GM21515 (cell line): ENCODE measurements around the gene GRID2.

ENCODE experiments used
- ATAC-seq: cut with Tn5 transposase; IDR thresholded peaks from one replicate; pipeline ENCODE4 v1.9.1; 2021; ENCODE audit not compliant: unreplicated experiment

GRID2 gene

GRCh38 chr4:93053140-93053539, 749.4 kb downstream of the GRID2 start:
- ATAC-seq, result no peak

DNA sequence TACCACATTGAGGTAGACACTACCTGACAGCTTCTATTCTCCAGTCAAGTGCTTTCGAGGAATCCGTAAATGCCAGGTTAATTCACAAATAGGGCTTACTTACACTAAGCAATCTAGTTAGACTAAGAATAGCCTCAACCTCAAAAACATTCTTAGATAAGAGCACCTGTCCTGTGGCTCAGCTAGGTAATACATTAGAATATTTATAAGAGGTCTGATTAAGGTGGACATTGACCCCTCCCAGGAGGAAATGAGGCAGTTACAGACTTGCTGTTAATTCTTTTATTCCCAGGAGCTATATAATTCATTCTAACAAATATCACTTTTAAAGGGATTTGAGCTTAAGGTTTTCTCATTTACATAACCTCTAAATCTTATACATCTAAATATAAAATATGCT, 758.1 kb downstream of the GRID2 start:
- no peak for ATAC-seq

DNA sequence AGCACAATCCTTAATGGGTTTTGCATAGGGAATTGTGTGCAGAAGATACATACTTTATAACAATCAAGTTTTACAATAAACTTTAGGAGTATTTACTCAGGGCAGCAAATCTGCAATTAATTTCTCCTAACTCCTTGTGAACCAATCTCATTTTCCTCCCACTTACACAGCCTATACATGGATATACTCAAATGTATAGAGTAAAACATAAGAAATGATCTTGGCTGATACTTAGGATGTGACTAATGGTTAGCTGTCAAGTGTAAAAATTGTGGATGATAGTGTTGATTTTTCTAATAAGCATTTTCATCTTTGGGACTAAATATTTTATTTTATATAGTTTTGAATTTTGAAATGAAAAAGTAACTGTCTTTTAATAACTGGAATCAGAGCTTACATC, 759.6 kb downstream of the GRID2 start:
- ATAC-seq, result no peak

- ATAC-seq, result no peak
Measured at GRCh38 chr4:93065790-93066189, 762.0 kb downstream of the GRID2 start.

- no peak for ATAC-seq
Measured at GRCh38 chr4:93066749-93067148, 763.0 kb downstream of the GRID2 start.

DNA sequence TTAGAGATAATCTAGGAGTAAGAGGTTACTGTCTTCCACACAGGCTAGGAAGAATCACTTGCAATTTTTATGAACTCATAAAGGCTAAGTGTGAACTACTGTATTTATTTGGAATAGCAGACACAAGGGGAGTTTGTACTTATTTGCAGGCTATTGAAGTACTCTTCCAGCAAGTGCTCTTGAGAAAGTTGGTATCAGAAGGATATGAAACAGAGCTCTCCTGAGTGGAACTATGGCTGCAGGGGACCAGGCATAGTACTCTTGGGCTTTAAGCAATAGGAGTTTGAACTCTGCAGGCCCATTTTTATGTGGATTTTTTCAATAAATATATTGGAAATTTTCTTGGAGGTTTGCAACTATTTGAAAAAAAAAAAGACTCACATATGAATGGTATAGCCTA, 768.5 kb downstream of the GRID2 start:
- ATAC-seq, result no peak

DNA sequence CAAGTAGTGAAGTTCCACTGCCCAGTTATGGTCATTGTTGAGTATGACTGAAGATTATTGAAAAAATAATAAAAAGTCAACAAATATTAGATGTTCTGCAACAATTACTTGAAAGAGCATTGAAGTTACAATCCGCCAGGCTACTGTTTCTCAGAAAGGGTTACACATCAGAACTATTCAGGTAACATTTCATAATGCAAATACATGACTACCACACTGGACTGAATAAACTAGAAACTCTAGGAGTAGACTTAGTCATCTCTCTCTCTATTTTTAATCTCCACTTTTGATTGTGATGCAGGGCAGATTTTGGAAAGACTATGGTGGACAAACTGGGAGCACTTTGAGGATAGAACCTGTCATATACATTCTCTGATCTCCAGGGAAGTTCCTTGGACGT, 776.5 kb downstream of the GRID2 start:
- ATAC-seq, result no peak

GRCh38 chr4:93084599-93085305, 781.0 kb downstream of the GRID2 start:
- ATAC-seq, result no peak

- no peak for ATAC-seq
Measured at GRCh38 chr4:93086356-93086755, 782.6 kb downstream of the GRID2 start.

- no peak for ATAC-seq
Measured at GRCh38 chr4:93092765-93093164, 789.0 kb downstream of the GRID2 start.

DNA sequence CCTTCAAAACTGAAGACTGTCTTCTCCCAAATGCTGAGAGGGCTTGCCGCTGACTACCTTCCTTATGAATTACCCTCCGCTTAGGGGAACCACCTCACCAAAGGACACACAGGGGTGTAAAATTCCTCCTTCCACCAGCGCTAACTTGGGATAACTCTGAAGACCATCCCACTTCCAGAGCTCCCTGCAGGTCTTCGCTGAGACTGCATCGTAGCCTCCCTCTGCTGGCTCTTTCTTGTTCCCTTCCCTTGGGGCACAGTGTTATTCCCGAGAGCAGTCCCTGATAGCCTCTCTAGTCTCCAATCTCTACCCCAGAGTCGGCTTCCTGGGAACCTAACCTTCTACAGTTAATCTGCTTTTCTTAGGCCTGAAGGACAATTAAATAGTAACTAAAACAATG, 799.3 kb downstream of the GRID2 start:
- no peak for ATAC-seq

- ATAC-seq, result no peak
Measured at GRCh38 chr4:93116624-93117023, 812.9 kb downstream of the GRID2 start.

- no peak for ATAC-seq
Measured at GRCh38 chr4:93127489-93127888, 823.7 kb downstream of the GRID2 start.

GRCh38 chr4:93132631-93133030, 828.9 kb downstream of the GRID2 start:
- ATAC-seq, result no peak

DNA sequence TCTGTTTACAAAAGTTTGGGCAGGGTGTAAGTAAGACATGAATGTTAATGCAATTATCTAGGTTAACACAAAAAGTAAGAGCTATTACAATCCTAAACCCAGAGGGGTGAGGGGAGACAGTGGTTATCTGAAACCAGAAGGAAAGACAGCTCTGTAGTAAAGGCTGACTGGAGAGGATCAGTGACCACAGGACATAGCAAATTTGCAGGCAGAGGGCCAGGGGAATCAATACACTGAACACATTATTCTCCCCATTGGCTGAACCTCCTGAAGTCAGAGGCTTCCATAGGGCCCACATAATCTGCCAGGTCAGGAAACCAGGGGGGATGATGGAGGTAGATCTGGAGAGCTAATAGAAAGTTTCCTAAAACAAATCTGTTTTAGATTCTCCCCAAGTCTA, 835.4 kb downstream of the GRID2 start:
- no peak for ATAC-seq

DNA sequence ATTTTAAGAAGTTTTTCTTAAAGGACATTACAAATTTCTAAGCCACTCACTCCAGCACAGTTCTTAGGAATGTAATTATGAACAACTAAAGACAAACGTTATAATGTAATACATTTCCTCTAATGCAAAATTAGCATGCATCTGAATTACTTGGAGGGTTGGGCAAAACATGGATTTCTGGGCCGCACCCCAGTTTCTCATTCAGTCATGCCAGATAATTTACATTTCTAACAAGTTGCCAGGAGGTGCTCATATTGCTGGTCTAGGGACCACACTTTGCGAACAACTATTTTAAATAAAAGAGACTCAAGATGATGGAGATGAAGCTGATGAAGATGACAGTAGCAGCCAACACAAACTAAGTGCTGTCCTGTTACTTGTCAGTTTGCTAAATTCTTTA, 840.1 kb downstream of the GRID2 start:
- ATAC-seq, result no peak

- ATAC-seq, result no peak
Measured at GRCh38 chr4:93144644-93145043, 840.9 kb downstream of the GRID2 start.

DNA sequence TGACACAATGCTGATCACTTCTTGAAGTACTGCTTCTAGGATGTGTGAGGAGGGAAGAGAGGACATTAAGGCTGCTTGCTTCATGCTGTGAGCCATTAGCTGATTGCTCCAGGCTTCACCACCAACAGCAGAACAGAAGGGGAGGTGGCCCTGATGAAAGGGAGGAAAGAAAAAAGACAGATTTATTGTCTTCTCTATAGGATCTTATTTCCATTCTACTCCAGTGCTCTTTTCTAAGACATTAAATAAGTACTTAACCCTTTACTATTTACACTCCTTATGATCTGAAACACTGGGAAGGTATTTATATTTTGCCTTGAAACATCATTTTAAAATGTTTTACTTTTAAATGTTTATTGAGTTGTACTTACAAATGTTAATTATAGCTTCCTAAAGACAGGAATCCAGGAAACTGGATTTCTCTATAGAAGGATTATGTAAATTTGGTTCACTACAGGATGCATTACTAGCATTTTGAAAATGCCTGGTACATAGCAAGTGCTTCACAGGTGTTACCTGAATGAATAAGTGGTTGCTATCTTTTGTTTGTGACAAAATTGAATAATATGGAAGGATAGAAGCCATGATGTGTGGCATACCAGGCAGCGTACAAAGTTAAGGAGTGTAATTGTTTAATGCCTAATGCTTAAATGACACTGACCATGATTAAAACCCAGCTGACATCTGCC, 843.9 kb downstream of the GRID2 start:
- no peak for ATAC-seq

DNA sequence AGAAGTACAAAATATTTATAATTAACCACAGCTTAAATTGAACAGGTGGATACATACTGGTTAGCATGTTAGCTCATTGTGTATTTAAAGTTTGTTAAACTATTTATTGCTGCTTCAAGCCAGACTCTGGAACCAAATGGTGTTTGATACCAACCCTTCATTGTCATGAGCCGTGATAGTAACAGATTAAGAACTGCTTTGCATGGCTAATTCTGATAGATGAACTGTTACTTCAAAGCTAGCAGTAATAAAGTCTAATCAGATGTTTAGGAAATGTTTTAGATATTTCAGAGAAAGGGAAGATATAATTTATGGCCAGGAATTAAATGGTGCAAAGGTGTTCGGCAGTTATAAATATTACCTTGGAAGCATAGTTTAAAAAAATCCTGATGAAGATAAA, 848.7 kb downstream of the GRID2 start:
- no peak for ATAC-seq

GRCh38 chr4:93157986-93158385, 854.2 kb downstream of the GRID2 start:
- no peak for ATAC-seq

GRCh38 chr4:93168053-93168452, 864.3 kb downstream of the GRID2 start:
- ATAC-seq, result no peak

DNA sequence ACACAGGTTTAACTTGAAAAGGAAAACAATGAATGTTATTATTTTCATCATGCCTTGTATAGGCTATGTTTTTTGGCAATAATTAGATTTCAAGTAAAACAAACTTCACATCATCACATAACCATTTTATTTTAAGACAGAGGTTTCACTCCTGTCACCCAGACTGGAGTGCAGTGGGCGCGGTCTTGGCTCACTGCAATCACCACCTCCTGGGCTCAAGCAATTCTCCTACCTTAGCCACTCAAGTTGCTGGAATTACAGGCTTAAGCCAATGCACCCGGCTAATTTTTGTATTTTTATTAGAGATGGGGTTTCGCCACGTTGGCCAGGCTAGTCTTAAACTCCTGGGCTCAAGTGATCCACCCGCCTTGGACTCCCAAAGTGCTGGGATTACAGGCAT, 866.2 kb downstream of the GRID2 start:
- ATAC-seq, result no peak

DNA sequence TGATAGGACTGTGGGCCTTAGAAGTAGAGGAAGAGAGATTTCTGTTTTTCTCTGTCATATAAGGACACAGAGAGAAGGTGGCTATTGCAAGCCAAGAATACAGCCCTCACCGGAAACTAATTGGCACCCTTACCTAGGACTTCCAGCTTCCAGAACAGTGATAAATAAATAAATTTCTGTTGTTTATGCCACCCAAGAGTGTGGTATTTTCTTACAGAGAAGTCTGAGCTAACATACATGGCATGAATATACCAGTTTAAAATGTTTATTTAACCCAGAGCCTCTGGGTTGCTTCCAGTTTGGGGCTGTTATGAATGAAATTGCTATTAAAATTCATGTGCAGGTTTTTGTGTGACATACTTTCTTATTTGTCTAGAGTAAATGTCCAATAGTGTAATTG, 870.8 kb downstream of the GRID2 start:
- no peak for ATAC-seq
